T1000 (cell line): ENCODE data around the gene PA2G4.
"Not testable (repeated sequence)": the region's sequence is repeated elsewhere in the genome, so short reads cannot be mapped to it uniquely, and the experiment has no call there.

Source experiments
- DNase-seq: peaks from one replicate; lab custom pipeline; 2025; ENCODE audit warnings: mixed read lengths; lab: John Stamatoyannopoulos, UW

The PA2G4 gene

DNA sequence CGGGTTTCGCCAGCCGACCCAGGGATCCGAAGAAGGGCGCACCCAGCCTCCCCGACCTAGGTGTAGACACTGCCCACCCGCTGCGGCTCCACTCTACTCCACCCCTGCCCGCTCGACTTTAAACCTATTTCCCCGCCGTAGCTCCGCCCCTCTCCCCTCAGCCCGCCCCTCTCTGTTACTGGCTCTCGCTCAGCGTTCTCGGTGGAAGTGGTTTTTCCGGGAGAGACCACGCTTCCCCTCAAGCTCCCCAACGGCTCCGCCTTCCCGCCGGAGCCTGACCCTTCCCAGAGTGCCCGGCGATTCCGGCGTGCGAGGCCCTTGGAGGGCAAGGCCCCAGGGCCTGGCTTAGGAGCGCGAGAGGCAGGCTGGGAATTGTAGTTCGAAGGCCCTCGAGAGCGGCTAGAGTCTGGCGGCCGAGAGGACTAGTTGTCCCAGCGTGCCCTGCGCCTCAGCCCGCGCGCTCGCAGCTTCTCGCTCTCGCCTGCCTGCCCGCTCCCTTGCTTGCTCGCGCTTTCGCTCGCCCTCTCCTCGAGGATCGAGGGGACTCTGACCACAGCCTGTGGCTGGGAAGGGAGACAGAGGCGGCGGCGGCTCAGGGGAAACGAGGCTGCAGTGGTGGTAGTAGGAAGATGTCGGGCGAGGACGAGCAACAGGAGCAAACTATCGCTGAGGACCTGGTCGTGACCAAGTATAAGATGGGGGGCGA lies at the start of gene PA2G4:
Gene PA2G4, plus strand, starts transcription at position 451 of the 706 bp plus-strand sequence. Its CDS starts 179 bp downstream, at position 630.
- DNase-seq: peak; percentile 99

DNA sequence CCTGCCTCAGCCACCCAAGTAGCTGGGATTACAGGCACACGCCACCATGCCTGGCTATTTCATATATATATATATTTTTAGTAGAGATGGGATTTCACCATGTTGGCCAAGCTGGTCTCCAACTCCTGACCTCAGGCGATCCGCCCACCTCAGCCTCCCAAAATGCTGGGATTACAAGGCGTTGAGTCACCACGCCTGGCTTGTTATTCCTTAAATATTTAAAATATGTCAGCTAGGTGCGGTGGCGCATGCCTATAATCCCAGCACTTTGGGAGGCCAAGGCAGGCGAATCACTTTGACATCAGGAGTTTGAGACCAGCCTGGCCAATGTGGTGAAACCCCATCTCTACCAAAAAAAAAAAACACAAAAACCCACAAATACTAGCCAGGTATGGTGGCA lies 44.4 kb upstream of the PA2G4 start:
- not testable (repeated sequence) for DNase-seq

DNA sequence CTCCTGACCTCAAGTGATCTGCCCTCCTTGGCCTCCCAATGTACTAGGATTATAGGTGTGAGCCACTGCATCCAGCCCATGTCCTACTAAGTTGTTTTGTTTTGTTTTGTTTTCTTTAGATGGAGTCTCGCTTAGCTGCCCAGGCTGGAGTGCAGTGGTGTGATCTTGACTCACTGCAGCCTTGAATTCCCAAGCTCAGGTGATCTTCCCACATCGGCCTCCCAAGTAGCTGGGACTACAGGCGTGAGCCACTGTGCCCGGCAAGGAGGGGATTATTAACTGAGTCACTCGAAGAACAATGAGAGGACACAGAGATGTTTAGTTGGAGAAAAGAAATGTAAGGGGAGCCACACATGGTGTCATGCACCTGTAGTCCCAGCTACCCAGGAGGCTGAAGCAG lies 42.4 kb upstream of the PA2G4 start:
- DNase-seq: no peak

DNA sequence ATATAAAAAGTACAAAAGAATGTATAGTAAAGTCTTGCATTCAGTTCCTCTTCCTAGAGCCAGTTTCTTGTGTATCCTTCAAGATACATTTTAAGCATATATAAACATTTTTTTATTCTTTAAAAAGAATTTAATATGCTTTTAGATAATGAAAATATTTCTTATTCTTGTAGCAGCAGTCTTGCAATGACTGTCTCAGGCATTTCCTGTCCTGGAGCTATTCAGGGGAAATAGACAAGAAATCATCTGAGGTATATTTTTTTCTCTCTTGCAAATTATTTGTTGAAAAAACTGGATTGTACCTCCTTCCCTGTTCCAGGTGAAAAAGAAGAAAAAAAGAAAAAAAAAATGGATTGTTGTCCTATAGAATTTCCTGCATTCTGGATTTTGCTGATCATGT lies 41.4 kb upstream of the PA2G4 start:
- DNase-seq: no peak

DNA sequence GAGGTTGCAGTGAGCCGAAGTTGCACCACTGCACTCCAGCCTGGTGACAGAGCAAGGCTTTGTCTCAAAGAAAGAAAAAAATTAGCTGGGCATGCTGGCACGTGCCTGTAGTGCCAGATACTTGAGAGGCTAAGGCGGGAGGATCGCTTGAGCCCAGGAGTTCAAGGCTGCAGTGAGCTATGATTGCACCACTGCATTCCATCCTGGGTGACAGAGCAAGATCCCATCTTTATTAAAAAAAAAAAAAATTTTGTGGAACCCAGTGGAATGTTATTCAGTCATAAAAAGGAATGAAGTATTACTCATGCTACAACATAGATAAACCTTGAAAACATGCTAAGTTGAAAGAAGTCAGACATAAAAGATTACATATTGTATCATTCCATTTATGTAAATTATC lies 32.7 kb upstream of the PA2G4 start:
- DNase-seq: peak; percentile 17

DNA sequence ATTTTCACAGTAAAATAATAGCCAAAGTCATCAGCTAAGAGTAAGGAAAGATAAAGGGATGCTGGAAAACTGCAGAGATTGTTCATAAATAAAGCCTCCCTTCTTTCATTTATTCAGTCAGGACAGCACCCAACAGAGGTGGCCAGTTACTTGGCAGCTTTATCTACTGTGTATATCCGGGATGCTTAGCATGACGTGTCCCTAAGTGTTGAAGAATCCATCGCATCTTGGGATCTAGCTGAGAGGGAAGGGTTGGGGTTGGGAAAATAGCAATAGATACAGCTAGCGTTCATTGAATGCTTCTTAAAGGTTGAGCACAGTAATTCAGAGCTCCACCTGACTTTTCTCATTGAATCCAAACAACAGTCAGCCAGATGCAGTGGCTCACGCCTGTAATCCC lies 30.0 kb upstream of the PA2G4 start:
- DNase-seq: no peak

DNA sequence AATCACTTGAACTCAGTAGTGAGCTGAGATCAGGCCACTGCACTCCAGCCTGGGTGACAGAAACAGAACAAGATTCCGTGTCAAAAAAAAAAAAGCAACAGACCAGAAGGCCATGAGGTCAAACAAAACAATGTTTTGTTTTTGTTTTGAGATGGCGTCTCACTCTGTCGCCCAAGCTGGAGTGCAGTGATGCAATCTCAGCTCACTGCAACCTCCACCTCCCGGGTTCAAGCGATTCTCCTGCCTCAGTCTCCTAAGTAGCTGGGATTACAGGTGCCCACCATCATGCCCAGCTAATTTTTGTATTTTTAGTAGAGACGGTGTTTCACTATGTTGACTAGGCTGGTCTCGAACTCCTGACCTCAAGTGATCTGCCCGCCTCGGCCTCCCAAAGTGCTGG lies 26.4 kb upstream of the PA2G4 start:
- not testable (repeated sequence) for DNase-seq

DNA sequence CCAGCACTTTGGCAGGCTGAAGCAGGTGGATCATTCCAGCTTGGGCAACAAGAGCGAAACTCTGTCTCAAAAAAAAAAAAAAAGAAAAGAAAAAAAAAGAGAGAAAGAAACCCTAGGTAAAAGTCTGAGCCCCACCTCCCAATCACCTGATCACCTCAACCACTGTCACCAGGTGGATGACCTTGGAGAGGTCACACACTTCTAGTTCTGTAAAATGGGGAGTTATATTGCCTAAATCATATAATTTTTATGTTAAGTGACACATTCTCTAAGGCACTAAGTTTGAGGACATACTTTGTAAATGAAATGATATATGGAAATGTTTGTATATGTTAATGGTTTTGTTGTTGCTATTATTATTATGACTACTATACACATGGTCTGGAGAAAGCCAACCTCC lies 25.9 kb upstream of the PA2G4 start:
- no peak for DNase-seq

DNA sequence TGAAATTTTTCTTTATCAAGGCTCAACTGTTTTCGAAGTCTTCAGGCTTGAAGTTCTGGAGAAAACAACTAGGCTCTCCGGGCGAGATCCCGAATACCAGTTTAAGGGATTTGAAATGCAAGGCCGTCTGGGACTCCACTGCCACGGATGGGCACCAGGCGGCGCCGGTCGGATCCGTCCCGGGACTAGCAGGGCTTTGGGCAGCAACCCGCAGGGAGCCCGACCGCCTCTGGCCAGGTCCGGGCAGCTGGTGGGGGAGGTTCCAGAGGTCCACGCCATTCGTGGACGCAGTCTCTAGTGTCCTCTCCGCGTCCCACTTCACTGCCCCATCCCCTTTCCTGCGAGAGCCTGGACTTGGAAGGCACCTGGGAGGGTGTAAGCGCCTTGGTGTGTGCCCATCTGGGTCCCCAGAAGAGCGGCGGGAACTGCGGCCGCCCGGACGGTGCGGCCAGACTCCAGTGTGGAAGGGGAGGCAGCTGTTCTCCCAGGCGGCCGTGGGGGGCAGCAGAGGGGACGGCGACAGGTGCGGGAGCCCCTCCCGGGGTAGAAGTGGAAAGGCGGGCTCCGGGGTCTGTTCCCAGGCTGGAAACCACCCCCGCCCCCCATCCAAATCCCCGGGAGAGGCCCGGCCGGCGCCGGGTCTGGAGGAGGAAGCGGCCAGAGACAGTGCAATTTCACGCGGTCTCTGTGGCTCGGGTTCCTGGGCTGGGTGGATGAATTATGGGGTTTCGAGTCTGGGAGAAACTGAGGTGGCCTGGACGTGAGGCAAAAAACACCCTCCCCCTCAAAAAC lies 25.2 kb upstream of the PA2G4 start:
- DNase-seq: peak; percentile 81

DNA sequence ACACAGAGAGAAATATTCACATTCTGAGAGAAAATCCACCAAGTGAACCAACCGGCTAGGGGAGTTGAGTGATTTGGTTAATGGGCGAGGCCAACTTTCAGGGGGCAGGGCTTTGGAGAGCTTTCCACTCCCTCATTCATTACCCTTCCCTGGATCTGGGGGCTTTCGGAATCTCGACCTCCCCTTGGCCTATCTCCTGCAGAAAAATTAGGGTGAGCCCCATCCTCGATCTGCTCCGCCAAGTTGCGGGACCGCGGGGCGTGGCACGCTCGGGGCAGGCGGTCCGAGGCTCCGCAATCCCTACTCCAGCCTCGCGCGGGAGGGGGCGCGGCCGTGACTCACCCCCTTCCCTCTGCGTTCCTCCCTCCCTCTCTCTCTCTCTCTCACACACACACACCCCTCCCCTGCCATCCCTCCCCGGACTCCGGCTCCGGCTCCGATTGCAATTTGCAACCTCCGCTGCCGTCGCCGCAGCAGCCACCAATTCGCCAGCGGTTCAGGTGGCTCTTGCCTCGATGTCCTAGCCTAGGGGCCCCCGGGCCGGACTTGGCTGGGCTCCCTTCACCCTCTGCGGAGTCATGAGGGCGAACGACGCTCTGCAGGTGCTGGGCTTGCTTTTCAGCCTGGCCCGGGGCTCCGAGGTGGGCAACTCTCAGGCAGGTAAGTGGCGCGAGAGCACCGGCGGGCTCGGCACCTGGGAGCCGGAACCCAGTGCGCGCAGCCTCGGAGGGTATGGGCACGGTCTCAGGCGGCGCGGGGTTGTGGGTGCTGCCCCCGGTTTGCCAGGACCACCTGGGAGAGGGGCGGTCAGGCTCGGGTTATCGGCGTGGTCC lies 24.4 kb upstream of the PA2G4 start, which contains the start of gene ERBB3:
Gene ERBB3, plus strand, starts transcription at position 443 of the 833 bp plus-strand sequence. Its CDS starts 136 bp downstream, at position 579.
- peak; percentile 81 for DNase-seq

DNA sequence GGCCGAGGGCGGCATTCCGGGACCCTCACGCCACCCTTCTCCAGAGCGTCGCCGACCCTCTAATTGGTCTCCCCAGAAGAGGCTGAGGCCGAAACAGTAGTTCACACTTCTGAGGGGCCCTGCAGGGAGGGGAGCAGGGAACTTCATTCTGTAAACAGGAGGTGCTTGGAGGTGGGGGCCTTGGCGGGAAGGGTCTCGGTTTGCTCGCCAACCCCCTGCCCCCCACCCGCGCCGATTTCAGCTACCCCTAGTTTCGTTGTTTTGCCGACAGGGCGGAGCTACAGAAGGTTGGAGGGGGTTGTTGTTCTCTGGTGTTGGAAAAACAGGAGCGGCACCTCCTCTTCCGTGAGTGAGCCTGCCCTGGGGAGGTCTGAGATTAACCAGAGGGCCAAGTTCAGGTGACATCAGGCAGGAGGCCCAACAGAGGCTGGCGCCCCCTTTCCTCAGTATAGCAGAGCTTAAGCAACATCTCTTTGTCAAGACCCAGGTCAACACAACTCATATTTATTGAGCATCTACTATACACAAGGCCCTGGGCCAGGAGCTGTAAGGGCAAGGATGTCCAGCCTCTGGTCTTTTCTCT lies 23.7 kb upstream of the PA2G4 start:
- no peak for DNase-seq

DNA sequence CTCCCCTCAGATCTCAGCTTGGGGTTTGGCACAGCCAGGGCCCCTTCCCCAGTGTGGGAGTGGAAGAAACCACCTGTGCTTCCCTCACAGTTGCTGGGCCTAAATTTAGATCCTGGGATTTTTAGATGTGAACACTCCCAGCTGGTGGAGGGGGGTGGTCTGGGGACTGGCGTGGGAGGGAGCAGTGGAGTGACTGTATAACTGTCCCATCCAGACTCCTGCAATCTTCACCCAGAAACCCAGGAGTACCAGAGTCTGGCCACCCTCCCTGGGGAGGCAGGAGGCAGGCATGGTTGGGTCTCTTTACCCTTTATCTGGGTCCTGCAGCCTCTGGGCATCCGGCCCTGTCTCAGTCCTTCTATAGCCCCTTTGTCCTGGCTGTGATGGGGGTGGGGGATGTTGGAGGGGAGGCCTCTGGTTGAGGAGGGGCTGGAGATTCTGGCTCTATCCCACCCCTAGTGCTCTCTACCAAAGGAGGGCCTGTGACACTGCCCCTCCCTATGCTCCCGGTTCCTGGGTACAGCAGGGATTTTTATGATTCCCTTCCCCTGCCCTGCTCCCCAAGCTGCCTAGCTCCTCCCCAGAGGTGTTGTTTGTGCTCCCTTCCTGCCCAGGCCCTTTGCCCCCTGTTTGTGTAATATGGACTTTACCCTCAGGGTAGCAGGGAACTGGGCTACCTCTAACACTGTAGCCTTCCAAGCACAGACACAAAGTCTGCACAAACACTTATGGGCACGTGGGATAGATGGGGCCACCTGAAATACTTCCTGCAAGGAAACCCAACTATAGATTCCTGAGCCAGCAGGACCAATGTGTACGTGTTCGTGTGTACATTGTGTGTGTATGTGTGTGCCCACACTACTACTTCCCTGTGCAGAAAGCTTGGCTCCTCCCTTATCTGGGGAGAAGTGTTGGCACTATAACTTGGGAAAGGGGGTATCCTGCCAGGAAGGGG lies 22.7 kb upstream of the PA2G4 start:
- DNase-seq: no peak

DNA sequence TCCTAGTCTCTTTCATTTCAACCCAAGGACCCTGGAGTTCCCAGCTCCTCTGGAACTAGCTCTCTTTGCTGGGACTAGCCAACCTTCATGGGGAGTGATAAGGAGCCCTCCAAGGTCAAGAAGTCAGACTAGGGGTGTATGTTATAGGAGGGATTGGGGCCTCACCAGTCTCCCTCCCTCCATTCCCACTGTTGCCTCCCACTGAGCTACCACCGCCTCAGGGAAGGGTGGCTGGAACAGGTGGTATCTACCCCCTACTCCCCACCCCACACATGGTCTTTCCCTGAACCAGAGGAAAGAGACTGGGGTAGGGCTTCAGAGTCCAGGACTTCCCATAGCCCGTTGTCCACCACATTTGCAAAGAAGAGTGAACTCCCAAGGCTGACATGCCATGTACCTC lies 22.0 kb upstream of the PA2G4 start:
- DNase-seq: no peak

DNA sequence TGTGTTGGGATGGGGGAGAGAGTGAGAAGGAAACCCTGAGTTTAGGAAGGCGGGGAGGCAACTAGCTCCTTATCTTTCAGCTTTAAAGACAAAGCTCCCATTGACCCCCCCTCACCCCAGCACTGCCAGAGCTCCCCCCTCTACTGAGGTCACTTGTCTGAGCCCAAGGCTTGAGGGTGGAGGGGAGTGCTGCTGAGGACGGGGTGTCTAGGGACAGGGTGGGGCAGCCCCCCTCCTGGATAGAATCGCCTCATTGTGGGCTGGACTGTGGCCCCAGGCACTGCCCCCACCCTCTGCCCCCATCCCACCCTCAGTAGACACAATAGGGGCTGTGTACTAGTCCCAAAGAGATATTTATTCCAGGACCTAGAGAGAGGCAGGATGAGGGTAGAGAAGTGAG lies 21.4 kb upstream of the PA2G4 start:
- no peak for DNase-seq

DNA sequence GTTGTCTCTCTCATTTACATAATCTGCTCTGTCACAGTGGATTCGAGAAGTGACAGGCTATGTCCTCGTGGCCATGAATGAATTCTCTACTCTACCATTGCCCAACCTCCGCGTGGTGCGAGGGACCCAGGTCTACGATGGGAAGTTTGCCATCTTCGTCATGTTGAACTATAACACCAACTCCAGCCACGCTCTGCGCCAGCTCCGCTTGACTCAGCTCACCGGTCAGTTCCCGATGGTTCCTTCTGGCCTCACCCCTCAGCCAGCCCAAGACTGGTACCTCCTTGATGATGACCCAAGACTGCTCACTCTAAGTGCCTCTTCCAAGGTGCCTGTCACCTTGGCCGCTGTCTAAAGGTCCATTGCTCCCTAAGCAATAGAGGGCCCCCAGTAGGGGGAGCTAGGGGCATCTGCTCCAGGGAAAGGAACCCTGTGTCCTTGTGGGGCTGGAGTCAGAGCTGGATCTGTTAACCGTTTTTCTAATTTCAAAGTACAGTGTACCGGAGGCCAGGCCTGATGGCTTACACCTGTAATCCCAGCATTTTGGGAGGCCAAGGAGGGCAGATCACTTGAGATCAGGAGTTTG lies 19.3 kb upstream of the PA2G4 start:
- DNase-seq: no peak

DNA sequence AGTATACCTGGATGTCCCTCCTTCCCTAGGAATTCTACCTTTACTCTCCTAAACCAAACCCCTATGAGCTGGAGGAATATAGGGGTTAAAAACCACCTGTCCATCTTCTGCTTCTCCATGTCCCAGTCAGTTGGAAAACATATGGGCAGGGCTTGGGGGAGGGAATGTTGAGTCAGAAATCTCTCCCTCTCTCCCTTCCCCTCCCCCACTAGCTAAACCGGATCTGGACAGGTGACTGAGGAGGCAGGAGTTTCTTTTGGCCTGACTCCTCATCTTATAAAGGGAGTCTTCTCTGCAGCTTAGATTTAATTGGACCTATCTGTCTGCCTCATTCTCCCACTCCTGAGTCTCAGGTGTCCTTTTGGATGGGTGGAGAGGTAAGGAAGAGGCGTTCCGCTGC lies 18.3 kb upstream of the PA2G4 start:
- DNase-seq: no peak

DNA sequence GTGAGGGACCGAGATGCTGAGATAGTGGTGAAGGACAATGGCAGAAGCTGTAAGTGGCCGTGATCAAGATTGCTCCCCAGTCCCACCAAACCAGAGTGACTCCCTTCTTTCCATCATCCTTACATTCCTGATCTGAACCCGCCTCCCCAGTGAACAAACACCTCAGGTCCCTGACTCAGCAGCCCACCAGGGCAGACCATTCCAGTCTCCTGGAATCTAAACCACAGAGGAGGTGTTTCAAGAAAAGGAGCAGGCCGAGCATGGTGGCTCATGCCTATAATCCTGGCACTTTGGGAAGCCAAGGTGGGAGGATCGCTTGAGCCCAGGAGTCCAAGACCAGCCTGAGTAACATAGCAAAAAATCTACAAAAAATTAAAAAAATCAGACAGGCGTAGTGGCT lies 17.8 kb upstream of the PA2G4 start:
- DNase-seq: no peak

DNA sequence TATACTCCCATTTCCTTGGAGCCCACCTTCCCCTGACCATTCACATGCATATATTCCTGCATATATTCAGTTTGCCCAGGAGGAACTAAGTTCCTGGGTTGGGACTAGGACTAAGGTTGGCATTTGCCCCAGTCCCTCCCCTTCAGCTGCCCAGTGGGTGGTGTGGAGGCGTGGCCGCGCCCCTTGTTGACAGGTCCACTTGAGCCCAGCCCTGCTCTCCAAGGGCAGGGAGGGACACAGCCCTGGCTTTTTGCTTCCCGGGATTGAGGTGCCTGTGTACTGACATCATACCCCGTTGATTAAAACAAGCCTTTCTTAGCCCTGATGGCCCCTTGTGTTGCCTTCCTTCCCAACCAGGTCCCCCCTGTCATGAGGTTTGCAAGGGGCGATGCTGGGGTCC lies 17.1 kb upstream of the PA2G4 start:
- no peak for DNase-seq

DNA sequence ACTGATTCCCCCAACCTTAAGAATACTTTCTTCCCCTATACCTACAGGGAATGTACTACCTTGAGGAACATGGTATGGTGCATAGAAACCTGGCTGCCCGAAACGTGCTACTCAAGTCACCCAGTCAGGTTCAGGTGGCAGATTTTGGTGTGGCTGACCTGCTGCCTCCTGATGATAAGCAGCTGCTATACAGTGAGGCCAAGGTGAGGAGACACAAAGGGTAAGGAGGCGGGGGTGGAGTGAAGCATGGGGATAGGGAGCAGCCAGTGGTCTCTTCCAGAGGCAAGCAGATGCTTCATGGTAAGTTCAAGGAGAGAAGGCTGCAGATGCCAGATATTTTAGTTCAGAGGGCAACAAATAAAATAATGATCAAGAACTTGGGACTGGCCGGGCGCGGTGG lies 6.6 kb upstream of the PA2G4 start:
- no peak for DNase-seq

DNA sequence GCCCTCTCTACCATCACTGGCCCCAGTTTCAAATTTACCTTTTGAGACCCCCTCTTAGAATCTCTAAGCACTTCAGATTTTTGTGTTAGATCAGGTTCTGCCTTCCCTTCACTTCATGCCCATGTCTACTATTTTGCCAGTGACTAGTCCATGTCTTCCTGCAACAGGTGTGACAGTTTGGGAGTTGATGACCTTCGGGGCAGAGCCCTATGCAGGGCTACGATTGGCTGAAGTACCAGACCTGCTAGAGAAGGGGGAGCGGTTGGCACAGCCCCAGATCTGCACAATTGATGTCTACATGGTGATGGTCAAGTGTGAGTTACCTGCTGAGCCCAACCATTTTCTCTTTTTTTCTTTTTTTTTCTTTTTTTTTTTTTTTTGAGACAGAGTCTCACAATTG lies 5.8 kb upstream of the PA2G4 start:
- no peak for DNase-seq

DNA sequence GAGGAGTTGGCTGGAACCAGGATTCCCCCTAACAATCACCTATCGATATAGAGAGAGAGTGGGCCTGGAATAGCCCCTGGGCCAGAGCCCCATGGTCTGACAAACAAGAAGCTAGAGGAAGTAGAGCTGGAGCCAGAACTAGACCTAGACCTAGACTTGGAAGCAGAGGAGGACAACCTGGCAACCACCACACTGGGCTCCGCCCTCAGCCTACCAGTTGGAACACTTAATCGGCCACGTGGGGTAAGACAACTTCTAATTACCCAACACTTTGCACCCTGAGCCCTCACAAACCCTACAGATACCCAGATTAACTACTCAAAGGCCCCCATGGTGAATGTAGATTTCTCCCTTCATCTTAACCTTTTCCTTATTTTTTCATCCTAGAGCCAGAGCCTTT lies 4.6 kb upstream of the PA2G4 start:
- DNase-seq: no peak
